Panc1 (cell line): ENCODE data around the gene FAM120B.

ENCODE experiments used
- POLR2AphosphoS5 ChIP-seq: IDR thresholded peaks from 2 replicates; pipeline ENCODE4 v1.6.1; 2012; ENCODE audit warnings: mild to moderate bottlenecking, low read depth, low read length, moderate library complexity
- TF ChIP-seq, protein P1 (sequence below): fragments of 450-650 bp; IDR thresholded peaks from 2 replicates; pipeline ENCODE4 v1.5.1; 2017; ENCODE audit warnings: mild to moderate bottlenecking

GRCh38 chr6:170437719-170438401 lies 131.3 kb downstream of the FAM120B start:
- no peak for TF ChIP-seq POLR2AphosphoS5
- TF ChIP-seq, protein P1, sequence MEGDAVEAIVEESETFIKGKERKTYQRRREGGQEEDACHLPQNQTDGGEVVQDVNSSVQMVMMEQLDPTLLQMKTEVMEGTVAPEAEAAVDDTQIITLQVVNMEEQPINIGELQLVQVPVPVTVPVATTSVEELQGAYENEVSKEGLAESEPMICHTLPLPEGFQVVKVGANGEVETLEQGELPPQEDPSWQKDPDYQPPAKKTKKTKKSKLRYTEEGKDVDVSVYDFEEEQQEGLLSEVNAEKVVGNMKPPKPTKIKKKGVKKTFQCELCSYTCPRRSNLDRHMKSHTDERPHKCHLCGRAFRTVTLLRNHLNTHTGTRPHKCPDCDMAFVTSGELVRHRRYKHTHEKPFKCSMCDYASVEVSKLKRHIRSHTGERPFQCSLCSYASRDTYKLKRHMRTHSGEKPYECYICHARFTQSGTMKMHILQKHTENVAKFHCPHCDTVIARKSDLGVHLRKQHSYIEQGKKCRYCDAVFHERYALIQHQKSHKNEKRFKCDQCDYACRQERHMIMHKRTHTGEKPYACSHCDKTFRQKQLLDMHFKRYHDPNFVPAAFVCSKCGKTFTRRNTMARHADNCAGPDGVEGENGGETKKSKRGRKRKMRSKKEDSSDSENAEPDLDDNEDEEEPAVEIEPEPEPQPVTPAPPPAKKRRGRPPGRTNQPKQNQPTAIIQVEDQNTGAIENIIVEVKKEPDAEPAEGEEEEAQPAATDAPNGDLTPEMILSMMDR, result no peak
